Neutrophil (primary cell): ENCODE results near the gene STOML1.

Experiments
- H3K27ac ChIP-seq: fragments of 200-600 bp; sonication (generic); 2 replicates; pipeline ENCODE4 v1.5.1; 2016; ENCODE audit warnings: mild to moderate bottlenecking, moderate library complexity
- H3K27me3 ChIP-seq: fragments of 200-600 bp; sonication (generic); 2 replicates; pipeline ENCODE4 v1.6.0; 2016; ENCODE audit warnings: mild to moderate bottlenecking
- H3K36me3 ChIP-seq: fragments of 200-600 bp; sonication (generic); 2 replicates; pipeline ENCODE4 v1.5.1; 2017
- H3K4me1 ChIP-seq, 2 experiments: fragments of 200-600 bp in 1 of 2; sonication (generic) in 1 of 2; 1 replicate in 1 of 2; 2 replicates in 1 of 2; pipeline versions ENCODE4 v1.5.1 to v1.6.1; 2013 to 2016; ENCODE audit warnings: low read depth in 1 of 2, low read length in 1 of 2, mild to moderate bottlenecking in 1 of 2, moderate library complexity in 1 of 2; ENCODE audit not compliant: control insufficient read depth in 1 of 2, insufficient read depth in 1 of 2
- H3K4me3 ChIP-seq, 2 experiments: fragments of 200-600 bp in 1 of 2; sonication (generic) in 1 of 2; 1 replicate in 1 of 2; 2 replicates in 1 of 2; pipeline ENCODE4 v1.5.1; 2013 to 2016; ENCODE audit warnings: low read depth in 1 of 2, low read length in 1 of 2, mild to moderate bottlenecking in 1 of 2, moderate library complexity in 1 of 2
- H3K9me3 ChIP-seq: fragments of 200-600 bp; sonication (generic); 2 replicates; pipeline ENCODE4 v1.5.1; 2016
- TF ChIP-seq, protein P1 (sequence below): fragments of 200-600 bp; sonication (generic); IDR thresholded peaks from 2 replicates; pipeline ENCODE4 v1.5.1; 2016; ENCODE audit warnings: antibody characterized with exemption

STOML1 gene

DNA sequence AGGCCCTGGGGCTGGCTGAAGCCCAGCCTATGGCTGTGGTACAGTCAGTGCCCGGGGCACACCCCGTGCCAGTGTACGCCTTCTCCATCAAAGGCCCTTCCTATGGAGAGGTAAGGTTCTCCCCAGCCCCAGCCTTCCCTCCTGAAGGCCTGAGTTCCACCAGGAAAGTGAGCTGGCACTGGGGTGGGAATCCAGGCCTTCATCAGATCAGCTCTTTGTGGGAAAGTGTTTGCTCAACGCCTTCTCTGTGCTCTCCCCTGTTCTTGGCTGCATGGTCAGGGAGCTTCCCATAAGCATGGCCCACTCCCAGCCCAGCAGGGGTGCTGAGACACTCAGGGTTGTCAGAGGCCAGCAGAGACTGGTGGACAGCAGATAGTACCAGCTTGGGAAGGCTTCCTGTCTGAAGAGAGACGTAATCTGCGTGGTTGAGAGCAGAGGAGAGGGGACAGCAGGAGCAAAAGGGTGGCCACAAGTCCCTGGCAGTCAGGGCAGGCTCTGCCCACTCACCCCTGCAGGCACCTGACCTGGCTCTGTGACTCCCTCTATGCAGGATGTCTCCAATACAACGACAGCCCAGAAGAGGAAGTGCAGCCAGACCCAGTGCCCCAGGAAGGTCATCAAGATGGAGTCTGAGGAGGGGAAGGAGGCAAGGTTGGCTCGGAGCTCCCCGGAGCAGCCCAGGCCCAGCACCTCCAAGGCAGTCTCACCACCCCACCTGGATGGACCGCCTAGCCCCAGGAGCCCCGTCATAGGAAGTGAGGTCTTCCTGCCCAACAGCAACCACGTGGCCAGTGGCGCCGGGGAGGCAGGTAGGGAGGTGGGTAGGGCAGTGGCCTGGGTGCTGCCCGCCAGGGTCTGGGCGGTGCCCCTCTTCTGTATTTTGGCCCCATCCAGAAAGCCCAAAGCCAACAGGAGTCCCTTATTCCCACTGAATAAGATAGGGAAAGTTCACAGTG is 40.8 kb upstream of the STOML1 start:
- no peak overlapping the region for H3K4me3 ChIP-seq
- H3K27me3 ChIP-seq = no peaks in the 10 kb centered on the region
- peak overlapping the region; percentile 11 for H3K27ac ChIP-seq
- peaks cover 81% of the 10 kb centered on the region for H3K36me3 ChIP-seq
- H3K4me1 ChIP-seq = peaks cover 0 to 2% of the 10 kb centered on the region in 2 experiments
- TF ChIP-seq, protein P1, sequence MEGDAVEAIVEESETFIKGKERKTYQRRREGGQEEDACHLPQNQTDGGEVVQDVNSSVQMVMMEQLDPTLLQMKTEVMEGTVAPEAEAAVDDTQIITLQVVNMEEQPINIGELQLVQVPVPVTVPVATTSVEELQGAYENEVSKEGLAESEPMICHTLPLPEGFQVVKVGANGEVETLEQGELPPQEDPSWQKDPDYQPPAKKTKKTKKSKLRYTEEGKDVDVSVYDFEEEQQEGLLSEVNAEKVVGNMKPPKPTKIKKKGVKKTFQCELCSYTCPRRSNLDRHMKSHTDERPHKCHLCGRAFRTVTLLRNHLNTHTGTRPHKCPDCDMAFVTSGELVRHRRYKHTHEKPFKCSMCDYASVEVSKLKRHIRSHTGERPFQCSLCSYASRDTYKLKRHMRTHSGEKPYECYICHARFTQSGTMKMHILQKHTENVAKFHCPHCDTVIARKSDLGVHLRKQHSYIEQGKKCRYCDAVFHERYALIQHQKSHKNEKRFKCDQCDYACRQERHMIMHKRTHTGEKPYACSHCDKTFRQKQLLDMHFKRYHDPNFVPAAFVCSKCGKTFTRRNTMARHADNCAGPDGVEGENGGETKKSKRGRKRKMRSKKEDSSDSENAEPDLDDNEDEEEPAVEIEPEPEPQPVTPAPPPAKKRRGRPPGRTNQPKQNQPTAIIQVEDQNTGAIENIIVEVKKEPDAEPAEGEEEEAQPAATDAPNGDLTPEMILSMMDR = no peak
- no peaks in the 10 kb centered on the region for H3K9me3 ChIP-seq

DNA sequence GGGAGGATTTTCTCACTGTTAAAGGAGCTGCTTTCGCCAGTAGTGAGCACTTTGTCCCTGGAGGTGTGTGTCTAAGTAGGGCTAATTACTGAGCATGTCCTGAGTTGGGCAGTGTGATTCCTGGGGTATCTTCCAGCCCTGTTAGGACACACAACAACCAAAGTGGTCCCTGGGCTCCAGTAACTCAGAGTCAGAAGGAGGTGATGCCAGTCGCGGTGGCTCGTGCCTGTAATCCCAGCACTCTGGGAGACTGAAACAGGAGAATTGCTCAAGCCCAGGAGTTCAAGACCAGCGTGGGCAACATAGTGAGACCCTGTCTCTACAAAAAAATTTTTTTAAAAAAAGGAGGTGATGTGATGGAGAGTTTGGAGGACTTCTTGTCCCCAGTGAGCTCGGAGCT is 40.0 kb upstream of the STOML1 start:
- H3K27ac ChIP-seq = no peak overlapping the region
- H3K9me3 ChIP-seq = no peaks in the 10 kb centered on the region
- no peak overlapping the region for H3K4me3 ChIP-seq

DNA sequence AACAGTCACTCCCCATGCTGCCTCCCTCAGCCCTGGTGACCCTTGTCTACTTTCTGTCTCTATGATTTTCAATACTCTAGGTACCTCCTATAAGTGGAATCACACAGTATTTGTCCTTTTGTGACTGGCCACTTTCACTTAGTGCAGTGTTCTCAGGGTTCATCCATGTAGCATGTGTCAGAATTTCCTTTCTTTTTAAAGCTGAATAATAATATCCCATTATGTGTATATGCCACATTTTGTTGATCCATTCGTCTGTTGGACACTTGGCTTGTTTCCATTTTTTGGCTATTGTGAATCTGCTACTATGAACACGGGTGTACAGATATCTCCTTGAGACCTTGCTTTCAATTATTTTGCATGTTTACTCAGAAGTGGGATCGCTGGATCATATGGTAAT is 36.6 kb upstream of the STOML1 start:
- H3K9me3 ChIP-seq = no peaks in the 10 kb centered on the region
- H3K27me3 ChIP-seq = no peaks in the 10 kb centered on the region
- peaks cover 0 to 2% of the 10 kb centered on the region in 2 experiments for H3K4me1 ChIP-seq
- no peak overlapping the region for H3K4me3 ChIP-seq
- TF ChIP-seq, protein P1 = no peak
- peaks cover 81% of the 10 kb centered on the region for H3K36me3 ChIP-seq
- no peak overlapping the region for H3K27ac ChIP-seq

More for the DNA sequence above, 40.0 kb upstream of the STOML1 start:
- Histone ChIP-seq H3K36me3 (peaks cover 81% of the 10 kb centered on the region), H3K27me3 (no peaks in the 10 kb centered on the region), H3K4me1 (peaks cover 0 to 2% of the 10 kb centered on the region in 2 experiments)
- TF ChIP-seq, protein P1 = no peak

DNA sequence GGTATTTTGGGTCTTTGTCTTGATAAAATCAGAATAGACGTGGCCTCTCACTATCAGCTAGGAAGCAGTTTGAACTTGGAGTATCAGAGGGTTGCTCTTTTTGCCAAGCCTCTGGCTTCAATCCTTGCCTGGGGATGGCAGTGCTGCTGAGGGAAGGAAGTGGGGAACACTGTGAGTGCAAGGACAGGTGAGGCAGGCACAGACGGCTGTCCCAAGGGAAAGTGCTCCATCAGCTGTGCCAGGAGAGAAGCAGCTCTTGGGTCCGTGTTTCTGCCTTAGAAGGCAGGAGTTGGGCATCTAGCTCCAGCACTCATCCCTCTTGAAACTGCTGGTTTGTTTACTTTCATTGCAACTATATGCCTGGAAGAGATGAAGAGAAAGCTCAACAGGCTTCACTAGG is 35.6 kb upstream of the STOML1 start:
- peaks cover 81% of the 10 kb centered on the region for H3K36me3 ChIP-seq
- H3K9me3 ChIP-seq = no peaks in the 10 kb centered on the region
- TF ChIP-seq, protein P1 = no peak
- no peaks in the 10 kb centered on the region for H3K27me3 ChIP-seq
- peaks cover 0 to under 1% of the 10 kb centered on the region in 2 experiments for H3K4me1 ChIP-seq
- H3K27ac ChIP-seq = no peak overlapping the region
- no peak overlapping the region for H3K4me3 ChIP-seq

DNA sequence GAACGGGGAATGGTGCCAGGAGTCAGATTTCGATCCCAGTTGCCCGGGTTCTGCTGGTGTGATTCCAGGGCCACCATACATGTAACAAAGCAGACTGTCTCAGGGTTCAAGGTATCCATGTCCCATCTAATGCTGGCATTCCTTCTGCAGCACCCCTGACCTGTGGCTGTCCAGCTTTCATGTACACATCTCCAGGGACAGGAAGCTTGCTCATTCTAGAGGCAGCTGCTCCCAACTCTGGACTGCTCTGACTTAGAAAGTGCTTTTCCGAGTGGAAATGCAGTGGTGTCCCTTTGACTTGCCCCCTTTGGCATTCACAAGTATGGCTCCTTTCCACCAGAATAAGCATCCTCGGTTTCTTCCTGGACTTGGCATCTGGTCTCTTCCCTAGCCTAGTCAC is 33.3 kb upstream of the STOML1 start:
- Histone ChIP-seq H3K27ac (no peak overlapping the region), H3K36me3 (peaks cover 78% of the 10 kb centered on the region), H3K4me3 (no peak overlapping the region)

More for the DNA sequence above, 33.3 kb upstream of the STOML1 start:
- no peaks in the 10 kb centered on the region for H3K27me3 ChIP-seq
- H3K4me1 ChIP-seq = no peaks in the 10 kb centered on the region
- TF ChIP-seq, protein P1 = no peak
- H3K9me3 ChIP-seq = no peaks in the 10 kb centered on the region
